Fibroblast of mammary gland (primary cell): ENCODE measurements around the gene EIF2AK2.
A peak's percentile ranks its signal among the peaks of the same experiment; 100 is the strongest.

ENCODE experiments used
- DNase-seq: peaks from one replicate; pipeline ENCODE4 v3.0.0-alpha.2; 2010; ENCODE audit warnings: low read depth
- H3K4me3 ChIP-seq: 2 replicates; pipeline ENCODE4 v1.5.1; 2011; ENCODE audit warnings: low read depth, mild to moderate bottlenecking, low read length, moderate library complexity; ENCODE audit not compliant: control insufficient read depth
- TF ChIP-seq, protein P1 (sequence below): conservative IDR thresholded peaks from 2 replicates; pipeline ENCODE4 v1.5.1; 2011; ENCODE audit warnings: low read depth, low read length, inconsistent platforms; ENCODE audit not compliant: control insufficient read depth, insufficient read depth

Gene EIF2AK2

GRCh38 chr2:37085731-37086147 lies 71.0 kb downstream of the EIF2AK2 start:
- TF ChIP-seq, protein P1, sequence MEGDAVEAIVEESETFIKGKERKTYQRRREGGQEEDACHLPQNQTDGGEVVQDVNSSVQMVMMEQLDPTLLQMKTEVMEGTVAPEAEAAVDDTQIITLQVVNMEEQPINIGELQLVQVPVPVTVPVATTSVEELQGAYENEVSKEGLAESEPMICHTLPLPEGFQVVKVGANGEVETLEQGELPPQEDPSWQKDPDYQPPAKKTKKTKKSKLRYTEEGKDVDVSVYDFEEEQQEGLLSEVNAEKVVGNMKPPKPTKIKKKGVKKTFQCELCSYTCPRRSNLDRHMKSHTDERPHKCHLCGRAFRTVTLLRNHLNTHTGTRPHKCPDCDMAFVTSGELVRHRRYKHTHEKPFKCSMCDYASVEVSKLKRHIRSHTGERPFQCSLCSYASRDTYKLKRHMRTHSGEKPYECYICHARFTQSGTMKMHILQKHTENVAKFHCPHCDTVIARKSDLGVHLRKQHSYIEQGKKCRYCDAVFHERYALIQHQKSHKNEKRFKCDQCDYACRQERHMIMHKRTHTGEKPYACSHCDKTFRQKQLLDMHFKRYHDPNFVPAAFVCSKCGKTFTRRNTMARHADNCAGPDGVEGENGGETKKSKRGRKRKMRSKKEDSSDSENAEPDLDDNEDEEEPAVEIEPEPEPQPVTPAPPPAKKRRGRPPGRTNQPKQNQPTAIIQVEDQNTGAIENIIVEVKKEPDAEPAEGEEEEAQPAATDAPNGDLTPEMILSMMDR: no peak
- H3K4me3 ChIP-seq: no peak overlapping the region
- peak; percentile 72 for DNase-seq

DNA sequence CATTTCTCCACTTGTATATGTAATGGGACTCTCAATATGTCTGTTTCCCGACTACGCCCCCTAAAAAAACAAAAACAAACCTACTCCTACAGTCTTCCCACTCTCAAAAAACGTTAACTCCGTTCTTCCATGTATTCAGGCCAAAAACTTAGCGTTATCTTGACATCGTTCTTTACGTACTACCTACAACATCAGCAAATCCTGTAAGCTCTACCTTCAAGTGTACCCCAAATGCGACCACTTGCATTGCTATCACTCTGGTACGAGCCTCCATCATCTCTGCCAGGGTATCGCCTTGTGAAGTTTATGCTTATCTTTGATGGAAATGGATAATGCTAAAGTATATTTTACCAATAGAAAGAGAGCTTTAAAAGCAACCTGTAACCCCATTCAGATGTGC lies 72.0 kb downstream of the EIF2AK2 start:
- DNase-seq: no peak
- TF ChIP-seq, protein P1: no peak

GRCh38 chr2:37083873-37084794 lies 72.6 kb downstream of the EIF2AK2 start, which contains the start of the genes GPATCH11 and HEATR5B:
TSS of gene GPATCH11 (plus strand) at chr2:37084518. CDS start at chr2:37088382, 3,864 bp downstream.
TSS of gene HEATR5B (minus strand) at chr2:37084372. CDS start at chr2:37083414, 958 bp downstream.
- peak; percentile 93 for DNase-seq
- peak within 1 kb of the TSS; percentile 94 for H3K4me3 ChIP-seq
- TF ChIP-seq, protein P1: no peak

More for the DNA sequence above, 72.0 kb downstream of the EIF2AK2 start:
- H3K4me3 ChIP-seq: peak overlapping the region; percentile 94

DNA sequence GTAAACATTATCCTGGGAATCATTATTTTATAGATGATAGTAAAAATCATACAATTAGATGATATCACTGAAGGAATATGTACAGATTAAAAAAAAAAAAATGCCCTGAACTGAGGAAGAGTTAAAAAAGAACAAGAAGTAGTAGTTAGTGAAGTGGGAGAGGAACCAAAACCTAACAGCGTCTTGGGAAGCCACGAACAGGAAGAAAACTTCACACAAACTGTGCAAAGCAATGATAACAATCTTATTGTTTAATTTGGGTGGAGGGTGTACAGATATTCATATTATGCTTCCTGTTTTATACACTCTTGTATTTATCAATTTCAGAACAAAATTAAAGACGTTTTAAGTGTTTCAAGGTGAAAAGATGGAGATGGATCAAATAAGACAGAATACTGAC lies 76.1 kb downstream of the EIF2AK2 start:
- TF ChIP-seq, protein P1: no peak
- no peak overlapping the region for H3K4me3 ChIP-seq
- no peak for DNase-seq

- no peak overlapping the region for H3K4me3 ChIP-seq
- TF ChIP-seq, protein P1: no peak
- no peak for DNase-seq
Measured at GRCh38 chr2:37080266-37080665, 76.5 kb downstream of the EIF2AK2 start.

DNA sequence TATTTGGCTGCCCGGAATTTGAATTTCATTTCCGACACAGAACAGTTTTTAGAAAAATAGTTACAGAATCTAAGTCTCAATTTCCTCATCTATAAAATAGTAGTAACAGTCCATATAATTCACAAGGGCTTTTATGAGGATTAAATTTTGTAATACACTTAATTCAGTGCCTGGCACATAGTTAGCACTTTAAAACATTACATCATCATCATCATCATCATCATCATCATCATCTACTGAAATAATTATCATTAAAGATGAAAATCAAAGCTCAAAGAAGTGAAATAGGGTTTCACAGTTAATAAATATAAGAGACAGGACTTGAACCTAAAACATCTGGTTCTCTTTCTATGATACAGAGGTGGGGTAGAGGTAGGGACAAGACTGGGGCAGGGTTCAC lies 85.8 kb downstream of the EIF2AK2 start:
- H3K4me3 ChIP-seq: no peak overlapping the region
- DNase-seq: no peak
- TF ChIP-seq, protein P1: no peak
